HG03045 (cell line): ENCODE results near the gene ATP7A.
"Not testable (repeated sequence)": the region's sequence is repeated elsewhere in the genome, so short reads cannot be mapped to it uniquely, and the experiment has no call there.

Experiments
- ATAC-seq: cut with Tn5 transposase; IDR thresholded peaks from one replicate; pipeline ENCODE4 v1.9.1; 2021; ENCODE audit warnings: mild to moderate bottlenecking, moderate library complexity; ENCODE audit not compliant: unreplicated experiment

Gene ATP7A

DNA sequence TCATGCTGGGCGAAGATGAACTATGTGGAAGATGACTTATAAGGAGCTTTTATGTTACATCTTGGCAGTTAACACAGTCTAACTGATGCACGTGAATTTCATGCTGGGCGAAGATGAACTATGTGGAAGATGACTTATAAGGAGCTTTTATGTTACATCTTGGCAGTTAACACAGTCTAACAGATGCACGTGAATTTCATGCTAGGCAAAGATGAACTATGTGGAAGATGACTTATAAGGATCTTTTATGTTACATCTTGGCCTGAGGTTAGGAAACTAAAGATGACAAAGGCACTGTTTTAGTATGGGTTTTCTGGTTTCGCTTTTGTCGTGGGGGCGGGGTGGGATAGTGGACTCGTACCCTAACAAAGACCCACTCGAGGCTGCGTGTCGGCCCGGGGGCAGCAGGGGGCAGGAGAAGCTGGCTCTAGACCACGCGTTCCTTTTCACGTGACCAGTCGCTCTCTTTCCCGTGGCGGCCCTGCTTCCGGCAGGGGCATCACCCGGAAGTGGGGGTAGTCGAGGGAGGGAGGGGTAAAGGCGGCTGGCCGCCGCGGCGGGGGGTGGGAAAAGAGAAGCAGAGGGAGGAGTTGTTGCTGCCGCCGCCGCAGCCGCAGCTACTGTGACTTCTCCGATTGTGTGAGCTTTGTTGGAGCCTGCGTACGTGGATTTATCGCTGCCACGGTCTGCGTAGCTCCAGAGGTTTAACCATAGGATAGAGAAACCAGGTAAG is at the start of gene ATP7A:
TSS of gene ATP7A (plus strand) at position 586 of the 733 bp plus-strand sequence. CDS start 60,949 bp downstream, outside the sequence.
- peak; percentile 97 for ATAC-seq

DNA sequence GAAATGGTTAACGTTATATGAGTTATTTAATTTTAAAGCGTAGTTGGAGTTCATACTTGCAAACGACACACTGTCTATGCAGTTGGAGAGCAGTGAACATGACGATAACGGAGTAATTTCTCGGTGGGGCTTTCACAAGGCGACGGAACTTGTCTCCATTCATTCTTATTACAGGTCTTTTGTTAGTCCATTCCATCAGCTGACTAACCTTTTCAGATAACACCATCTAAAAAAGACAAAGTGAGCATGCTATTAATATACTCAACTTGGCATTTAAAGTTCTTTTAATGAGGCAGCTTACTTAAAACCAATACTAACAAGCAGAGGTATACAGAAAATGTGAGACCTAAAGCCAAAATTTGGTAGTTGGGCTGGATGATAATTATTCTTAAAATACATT is 35.1 kb upstream of the ATP7A start:
- ATAC-seq = no peak

DNA sequence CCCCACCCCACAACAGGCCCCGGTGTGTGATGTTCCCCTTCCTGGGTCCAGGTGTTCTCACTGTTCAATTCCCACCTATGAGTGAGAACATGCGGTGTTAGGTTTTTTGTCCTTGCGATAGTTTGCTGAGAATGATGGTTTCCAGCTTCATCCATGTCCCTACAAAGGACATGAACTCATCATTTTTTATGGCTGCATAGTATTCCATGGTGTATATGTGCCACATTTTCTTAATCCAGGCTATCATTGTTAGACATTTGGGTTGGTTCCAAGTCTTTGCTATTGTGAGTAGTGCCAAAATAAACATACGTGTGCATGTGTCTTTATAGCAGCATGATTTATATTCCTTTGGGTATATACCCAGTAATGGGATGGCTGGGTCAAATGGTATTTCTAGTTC is 29.1 kb upstream of the ATP7A start:
- not testable (repeated sequence) for ATAC-seq

DNA sequence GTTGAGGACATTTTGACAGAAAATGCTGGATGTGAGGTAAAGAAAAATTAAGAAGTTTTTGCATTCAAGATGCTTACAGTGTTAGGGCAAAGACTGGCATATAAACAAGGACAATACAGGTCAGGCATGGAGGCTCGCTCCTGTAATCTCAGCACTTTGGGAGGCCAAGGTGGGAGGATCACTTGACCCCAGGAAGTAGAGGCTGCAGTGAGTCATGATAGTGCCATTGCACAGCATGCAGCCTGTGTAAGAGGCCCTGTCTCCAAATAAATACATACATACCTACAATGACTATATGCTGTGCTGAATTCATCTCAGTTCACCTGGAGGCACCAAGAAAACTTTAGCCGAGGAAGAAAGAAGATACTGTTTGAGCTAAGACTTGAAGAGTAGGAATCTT is 17.6 kb upstream of the ATP7A start:
- ATAC-seq = no peak

DNA sequence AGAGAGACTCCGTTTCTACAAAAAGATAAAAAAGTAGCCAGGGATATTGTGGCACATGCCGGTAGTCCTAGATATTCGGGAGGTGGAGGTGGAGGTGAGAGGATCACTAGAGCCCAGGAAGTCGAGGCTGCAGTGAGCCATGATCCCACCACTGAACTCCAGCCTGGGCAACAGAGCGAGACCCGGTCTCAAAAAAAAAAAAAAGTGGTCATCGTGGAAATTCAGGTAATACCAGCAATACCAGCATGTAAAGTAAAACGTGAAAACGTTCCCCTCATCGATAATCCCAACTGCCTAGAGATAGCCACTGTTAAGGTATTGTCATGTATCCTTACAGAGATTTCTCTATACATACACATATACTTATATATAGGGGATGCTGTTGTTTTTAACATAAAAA is 16.8 kb upstream of the ATP7A start:
- no peak for ATAC-seq

DNA sequence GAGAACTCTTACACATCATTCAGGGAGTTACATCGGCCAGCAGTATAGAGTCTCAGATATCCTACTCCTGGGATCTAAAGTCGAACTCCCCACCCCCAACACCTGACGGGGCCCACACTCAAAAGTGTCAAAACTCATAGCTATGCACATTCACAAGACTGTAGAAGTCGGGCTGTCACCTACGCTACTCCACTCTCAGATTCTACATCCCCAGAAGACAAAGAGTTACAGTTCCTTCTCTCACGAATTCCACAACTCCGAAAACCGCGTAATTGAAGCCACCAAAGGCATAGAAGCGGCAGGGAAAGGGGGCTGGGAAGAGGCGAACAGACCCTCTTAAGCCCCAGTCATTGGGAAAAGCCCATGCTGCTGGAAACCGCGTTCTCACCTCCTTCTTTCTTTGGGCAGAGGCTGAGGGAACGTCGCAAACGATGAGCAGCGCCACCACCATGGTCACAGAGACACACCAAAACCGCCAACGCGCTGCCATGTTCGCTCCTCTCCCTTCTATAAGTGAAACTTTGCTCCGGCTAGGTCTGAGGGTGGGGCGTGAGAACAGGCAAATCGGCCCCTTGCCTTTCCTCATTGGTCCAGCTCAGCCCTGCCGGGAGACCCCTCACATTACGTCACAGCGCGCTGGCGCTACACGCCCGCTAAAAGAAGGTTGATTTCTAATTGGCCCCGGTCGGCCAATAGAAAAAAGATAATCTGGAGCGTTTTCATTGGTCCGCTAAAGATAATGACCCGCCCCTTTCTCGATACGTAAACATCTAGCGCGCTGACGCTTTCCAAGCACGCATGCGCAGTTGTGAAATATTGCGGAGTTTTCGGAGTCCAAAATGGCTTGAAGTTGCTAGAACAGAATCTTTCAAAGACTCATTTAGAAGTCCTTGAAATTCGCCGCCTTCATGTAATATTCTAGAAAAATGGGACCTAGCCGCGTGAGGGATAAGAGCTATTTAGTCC is 15.3 kb upstream of the ATP7A start, which contains the start of gene MAGT1:
TSS of gene MAGT1 (minus strand) at position 515 of the 966 bp plus-strand sequence. CDS start at position 490, 25 bp downstream.
- ATAC-seq = peak; percentile 94

DNA sequence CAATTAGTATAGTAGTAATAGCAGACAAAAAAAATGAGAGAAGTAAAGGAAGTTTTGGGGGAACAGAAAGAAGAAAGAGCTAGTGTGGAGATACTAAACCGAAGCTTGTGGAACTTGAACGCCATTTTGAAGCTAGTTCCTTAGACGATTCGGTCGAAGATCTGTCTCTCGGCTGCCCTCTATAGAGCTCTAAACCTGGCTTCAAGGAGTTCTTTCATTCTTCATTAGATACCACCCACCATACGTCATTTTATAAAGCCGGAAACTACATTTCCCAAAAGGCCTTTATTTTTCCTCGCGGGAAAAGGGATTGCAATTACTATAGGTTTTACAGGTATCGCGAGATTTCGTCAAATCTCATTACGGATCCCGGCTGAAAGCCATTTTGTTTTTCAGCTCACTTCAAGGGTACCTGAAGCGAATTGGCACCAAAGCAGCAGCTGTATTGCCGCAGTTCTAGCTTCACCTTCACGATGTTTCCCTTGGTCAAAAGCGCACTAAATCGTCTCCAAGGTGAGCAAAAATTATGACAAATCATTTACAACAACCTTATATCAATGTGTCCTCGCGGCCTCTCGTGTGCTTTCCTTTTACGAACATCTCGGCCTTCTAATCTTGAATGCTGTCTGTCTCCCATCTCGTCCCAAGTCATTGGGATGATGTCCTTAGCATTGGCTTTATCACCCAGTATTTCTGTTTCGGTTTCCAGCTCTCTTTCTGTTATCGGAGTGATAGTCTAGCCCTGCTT is 11.2 kb upstream of the ATP7A start, which contains the start of gene COX7B:
TSS of gene COX7B (plus strand) at position 388 of the 748 bp plus-strand sequence. CDS start at position 474, 86 bp downstream.
- peak; percentile 54 for ATAC-seq

DNA sequence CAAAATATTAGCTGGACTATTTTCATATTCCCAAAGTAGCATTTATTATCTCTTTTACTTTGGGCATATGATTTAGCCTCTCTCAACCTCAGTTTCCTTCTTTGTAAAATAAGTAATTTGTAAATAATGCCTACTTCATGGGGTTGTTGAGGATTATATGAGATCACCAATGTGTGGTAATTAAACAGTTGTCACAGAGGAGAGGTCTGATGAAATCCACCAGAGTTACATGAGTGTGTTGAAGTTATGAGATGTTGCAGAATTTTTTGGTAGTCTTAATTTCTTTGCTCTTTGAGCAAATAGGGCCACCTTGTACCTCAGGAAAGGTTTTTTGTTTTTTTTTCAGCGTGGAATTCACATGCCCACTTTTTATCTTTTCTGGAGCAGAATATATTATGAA is 9.8 kb upstream of the ATP7A start:
- ATAC-seq = no peak

DNA sequence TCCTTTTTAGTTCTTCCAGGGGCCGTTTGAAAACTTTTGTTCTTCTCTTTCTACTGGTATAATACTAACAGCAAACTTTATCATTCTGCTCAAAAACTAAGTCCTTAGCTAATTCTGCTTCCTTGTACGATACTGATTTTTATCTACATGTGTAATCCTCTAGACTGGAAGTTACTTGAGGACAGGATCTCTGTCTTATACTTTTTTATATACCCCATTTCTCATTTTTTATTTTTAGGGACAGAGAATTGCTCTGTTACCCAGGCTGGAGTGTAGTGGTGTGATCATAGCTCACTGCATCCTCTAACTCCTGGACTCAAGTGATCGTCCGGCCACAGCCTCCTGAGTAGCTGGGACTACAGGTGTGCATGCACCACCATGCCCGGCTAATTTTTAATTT is 9.0 kb upstream of the ATP7A start:
- no peak for ATAC-seq

DNA sequence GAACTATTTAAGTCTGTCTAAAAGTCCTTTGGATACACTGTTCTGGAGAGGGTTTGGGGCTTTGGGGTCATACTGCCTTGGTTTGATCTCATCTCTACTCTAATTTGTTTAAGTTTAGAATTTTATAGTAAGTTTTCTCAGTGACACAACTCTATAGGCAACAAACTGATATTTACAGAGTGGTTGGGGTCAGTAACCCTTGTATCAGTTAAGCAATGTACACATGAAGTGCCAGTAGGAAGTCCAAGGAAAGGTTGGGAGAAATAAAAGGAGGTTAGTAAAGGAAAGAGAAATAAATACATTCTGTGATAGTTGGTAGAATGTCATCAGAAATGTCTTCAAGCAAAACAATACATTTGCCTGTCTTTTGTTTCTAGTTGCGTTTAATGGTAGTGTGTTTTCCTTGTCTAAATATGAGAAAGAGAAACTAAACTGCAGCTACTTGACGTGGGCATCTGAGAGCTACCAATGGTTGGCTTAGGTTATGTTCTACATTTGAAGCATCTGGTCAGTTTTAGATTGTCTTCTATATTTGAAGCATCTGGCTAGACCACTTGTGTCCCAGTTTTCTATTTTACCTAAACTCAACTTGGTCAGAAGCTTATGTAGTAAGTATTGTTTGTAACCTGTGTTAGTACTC is 6.9 kb downstream of the ATP7A start:
- ATAC-seq = peak; percentile 68

DNA sequence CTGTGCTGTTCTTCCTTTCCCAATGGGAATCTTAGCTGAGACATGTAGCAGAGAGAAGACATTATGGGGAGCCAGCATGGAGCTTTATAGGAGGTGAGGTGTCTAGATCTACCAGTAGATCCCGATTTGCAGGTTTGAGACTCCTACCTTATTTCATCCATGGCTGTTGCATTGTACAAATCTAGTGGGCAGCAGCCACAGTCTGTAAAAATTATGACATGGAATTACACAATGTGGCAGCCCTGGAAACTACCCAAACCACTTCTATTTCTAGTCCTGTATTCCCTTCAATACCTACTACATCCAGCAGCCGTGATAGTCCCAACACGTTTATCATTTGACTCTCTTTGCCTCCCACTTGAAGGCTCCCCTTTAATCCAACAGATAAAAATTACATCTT is 8.1 kb downstream of the ATP7A start:
- no peak for ATAC-seq

DNA sequence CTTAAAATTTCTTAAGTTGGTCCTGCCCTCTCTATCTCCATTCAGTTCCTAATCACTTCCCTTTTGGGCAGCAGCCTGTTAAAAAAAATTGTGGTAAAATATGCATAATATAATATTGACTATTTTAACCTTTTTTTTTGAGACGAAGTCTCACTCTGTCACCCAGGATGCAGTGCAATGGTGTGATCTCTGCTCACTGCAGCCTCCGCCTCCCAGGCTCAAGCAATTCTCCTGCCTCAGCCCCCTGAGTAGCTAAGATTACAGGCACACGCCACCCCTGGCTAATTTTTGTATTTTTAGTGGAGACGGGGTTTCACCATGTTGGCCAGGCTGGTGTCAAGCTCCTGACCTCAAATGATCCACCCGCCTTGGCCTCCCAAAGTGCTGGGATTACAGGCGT is 8.9 kb downstream of the ATP7A start:
- not testable (repeated sequence) for ATAC-seq

DNA sequence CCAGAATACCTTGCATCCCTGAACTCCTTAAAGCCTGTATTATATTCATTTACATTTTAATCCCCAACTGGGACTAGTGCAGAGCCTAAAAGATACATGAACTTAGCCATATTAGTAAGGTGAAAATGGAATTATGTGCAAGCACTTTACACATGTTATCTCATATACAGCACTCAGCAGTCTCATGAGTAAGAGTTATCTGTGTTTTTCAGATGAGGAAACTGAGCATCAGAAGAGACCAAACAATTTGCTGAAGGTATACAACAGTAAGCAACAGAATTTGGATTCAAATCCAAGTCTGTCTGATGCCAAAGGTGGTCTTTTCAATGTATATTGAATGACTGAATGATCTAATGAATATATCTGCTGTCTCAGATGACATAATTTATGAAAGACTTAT is 12.3 kb downstream of the ATP7A start:
- no peak for ATAC-seq

DNA sequence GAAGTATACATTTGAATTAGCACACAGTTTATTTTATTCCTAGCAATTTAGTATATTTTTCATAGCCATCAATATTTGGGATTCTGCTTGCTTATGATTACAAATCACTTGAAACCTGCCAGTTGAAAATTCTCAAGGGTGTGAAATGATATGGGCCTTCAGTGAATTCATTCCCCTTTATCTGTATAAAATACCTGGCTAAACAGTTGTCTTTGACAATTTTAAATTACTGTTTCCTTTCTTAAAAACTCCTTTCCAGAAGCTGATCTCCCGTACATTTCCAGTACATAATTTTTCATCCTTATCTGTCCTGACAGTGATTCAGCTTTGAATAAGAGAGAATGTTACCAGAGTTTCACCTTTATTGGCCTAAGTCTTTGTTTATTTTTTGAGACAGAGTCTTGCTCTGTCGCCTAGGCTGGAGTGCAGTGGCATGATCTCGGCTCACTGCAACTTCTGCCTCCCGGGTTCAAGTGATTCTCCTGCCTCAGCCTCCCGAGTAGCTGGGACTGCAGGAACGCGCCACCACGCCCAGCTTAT is 13.9 kb downstream of the ATP7A start:
- no peak for ATAC-seq

DNA sequence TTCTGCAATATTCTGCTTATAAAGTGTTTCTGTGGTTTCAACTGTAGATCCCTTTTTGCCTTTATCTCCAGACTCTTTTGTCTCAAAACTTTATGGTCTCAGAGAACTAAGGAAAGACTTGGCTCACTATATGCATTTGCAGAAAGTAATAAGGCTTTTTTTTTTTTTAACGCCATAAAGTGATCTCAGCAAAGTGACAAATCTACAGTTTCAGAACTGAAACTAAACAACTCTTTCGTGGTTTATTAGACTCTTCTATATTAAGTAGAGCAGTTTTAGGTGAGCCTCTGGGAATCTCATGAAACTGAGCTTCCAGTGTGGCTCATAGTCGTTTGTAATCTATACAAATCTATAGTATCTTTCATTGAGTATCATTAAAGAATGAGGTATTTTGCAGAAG is 15.3 kb downstream of the ATP7A start:
- ATAC-seq = no peak

DNA sequence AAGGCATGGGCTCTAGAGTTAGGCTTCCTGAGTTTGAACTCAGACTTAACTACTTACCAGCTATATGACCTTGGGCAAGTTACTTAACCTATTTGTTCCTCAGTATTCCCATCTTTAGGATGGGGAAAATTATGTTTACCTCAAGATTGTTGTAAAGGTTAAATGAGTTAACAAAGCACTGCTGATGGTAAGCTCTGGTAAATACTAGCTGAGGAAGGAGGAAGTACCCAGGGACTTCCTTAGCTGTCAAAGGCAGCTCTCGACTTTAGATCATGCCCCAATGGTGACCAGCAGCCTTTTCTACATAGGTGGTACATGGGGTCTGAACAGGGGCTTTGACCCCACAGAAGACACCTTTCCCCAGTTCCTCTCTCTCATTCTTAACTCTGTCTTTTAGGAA is 20.1 kb downstream of the ATP7A start:
- no peak for ATAC-seq

DNA sequence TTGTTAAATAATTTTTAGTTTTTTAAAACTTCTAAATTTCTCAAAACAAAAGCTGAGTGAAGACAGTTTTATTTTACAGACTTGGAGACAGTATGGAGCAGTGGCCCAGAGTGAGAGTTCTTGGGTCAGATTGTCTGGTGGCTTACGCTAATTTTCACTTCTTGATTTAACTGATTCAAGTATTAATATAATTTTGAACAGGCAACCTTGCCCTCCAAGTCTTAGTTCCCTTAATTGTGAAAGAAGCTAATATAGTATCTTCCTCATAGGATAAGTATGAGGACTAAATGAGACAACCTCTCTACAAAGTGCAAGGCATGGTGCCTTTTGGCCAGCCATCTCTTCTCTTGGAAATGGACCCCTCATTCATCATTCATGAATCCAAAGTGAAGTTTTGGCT is 25.4 kb downstream of the ATP7A start:
- no peak for ATAC-seq

DNA sequence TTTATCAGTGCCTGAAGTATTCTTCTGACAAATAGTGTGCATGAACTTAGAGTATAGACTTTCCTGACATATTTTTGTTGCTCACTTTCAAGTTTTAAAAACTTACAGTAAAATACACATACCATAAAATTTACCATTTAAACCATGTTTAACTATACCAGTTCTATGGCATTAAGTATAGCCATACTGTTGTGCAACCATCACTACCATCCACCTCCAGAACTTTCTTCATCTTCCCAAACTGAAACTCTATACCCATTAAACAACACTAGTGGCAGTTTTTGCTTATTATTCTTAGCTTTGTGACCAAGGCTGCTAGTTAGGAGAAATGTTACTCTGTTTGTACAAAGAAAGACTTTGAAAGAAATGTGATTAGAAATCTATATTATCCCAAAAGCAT is 25.8 kb downstream of the ATP7A start:
- ATAC-seq = no peak

DNA sequence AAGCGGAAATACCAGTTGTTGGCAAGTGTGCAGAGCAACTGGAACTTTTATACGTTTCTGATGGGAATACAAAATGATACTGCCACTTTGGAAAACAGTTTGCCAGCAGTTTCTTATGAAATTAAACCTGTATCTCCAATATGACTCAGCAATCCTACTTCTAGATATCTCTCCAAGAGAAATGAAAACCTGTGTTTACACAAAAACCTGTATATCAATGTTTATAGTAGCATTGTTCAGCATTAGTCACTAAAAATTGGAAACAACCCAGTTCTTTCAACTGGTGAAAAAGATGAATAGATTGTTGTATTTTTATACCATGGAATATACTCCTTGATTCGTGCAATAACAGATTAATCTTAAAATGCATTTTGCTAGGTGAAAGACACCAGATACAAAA is 26.8 kb downstream of the ATP7A start:
- no peak for ATAC-seq

DNA sequence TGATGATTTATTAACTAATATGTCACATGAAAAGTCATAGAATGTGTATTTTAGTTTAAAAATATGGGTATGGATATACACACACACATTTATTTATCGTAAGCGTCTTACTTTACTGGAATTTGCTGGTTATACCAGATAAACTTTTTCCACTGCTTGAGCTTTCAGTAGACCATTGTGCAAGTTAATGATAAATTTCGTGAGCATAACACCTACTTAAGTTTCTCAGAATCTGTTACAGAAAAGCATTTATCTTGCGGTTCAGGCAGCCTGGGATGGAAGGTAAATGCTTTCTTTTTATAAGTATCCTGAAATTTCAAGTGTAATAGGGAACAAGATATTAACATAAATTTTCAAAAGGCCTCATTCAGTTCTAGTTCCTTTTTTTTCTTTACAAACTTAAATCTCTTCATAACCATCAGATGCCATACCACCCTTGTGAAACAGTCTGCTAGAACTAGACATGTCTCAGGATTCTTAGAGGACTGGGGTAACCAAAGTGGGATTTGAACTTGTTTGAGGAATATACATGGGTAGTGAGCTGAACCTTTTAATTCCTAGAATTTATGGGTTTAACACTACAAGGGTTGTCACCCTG is 27.7 kb downstream of the ATP7A start:
- no peak for ATAC-seq
